ENCODE results near the gene ADGRD2. TPM values are rescaled to one million over a fixed set of nuclear protein-coding genes. Genes with fewer than 3 reads are reported as not detected.

Gene ADGRD2
- total RNA-seq, 1 experiment from 2014 or later: not detected

GRCh38 chr9:124485936-124486335 lies 35.7 kb downstream of the ADGRD2 start:
- TF ChIP-seq CTCF (IDR thresholded peaks at IDR 0.05; ENCODE audit: unreplicated experiment): no peak
- H3K27ac Mint-ChIP-seq (ENCODE audit: unreplicated experiment): no peak overlapping the region
- peaks cover 57% of the 10 kb centered on the region for H3K27me3 Mint-ChIP-seq (ENCODE audit: unreplicated experiment)
- CTCF ChIA-PET: no interaction called here
- H3K4me3 Mint-ChIP-seq (ENCODE audit: low read depth, unreplicated experiment): no peak overlapping the region
- no peaks in the 10 kb centered on the region for H3K9me3 Mint-ChIP-seq (ENCODE audit: low read depth, unreplicated experiment)
- intact Hi-C loops (cut with micrococcal nuclease; ENCODE audit: unreplicated experiment): no loop called here
- no peaks in the 10 kb centered on the region for H3K36me3 Mint-ChIP-seq (ENCODE audit: insufficient read depth, unreplicated experiment)
- no peaks in the 10 kb centered on the region for H3K4me1 Mint-ChIP-seq (ENCODE audit: low read depth, unreplicated experiment)
- no TSS peak for BruUV-seq (replicated peaks)
- no peak for DNase-seq

- Mint-ChIP-seq H3K36me3 (ENCODE audit: insufficient read depth, unreplicated experiment) (no peaks in the 10 kb centered on the region), H3K9me3 (ENCODE audit: low read depth, unreplicated experiment) (no peaks in the 10 kb centered on the region), H3K4me3 (ENCODE audit: low read depth, unreplicated experiment) (no peak overlapping the region), H3K27me3 (ENCODE audit: unreplicated experiment) (peaks cover 66% of the 10 kb centered on the region), H3K27ac (ENCODE audit: unreplicated experiment) (no peak overlapping the region), H3K4me1 (ENCODE audit: low read depth, unreplicated experiment) (no peaks in the 10 kb centered on the region)
- no peak for DNase-seq
- TF ChIP-seq CTCF (IDR thresholded peaks at IDR 0.05; ENCODE audit: unreplicated experiment): no peak
- no TSS peak for BruUV-seq (replicated peaks)
- CTCF ChIA-PET: no interaction called here
- intact Hi-C loops (cut with micrococcal nuclease; ENCODE audit: unreplicated experiment): no loop called here
Observed at GRCh38 chr9:124486778-124487259, 36.6 kb downstream of the ADGRD2 start.

GRCh38 chr9:124487260-124488182 lies 37.3 kb downstream of the ADGRD2 start:
- Mint-ChIP-seq H3K4me1 (ENCODE audit: low read depth, unreplicated experiment) (no peaks in the 10 kb centered on the region), H3K36me3 (ENCODE audit: insufficient read depth, unreplicated experiment) (peaks cover 3% of the 10 kb centered on the region), H3K4me3 (ENCODE audit: low read depth, unreplicated experiment) (no peak overlapping the region), H3K27ac (ENCODE audit: unreplicated experiment) (no peak overlapping the region), H3K9me3 (ENCODE audit: low read depth, unreplicated experiment) (no peaks in the 10 kb centered on the region), H3K27me3 (ENCODE audit: unreplicated experiment) (peaks cover 72% of the 10 kb centered on the region)
- no peak for DNase-seq
- no TSS peak for BruUV-seq (replicated peaks)
- TF ChIP-seq CTCF (IDR thresholded peaks at IDR 0.05; ENCODE audit: unreplicated experiment): no peak
- intact Hi-C loops (cut with micrococcal nuclease; ENCODE audit: unreplicated experiment): no loop called here
- CTCF ChIA-PET: no interaction called here

GRCh38 chr9:124488641-124489210 lies 38.5 kb downstream of the ADGRD2 start:
- Mint-ChIP-seq H3K4me3 (ENCODE audit: low read depth, unreplicated experiment) (no peak overlapping the region), H3K9me3 (ENCODE audit: low read depth, unreplicated experiment) (no peaks in the 10 kb centered on the region), H3K27ac (ENCODE audit: unreplicated experiment) (no peak overlapping the region), H3K4me1 (ENCODE audit: low read depth, unreplicated experiment) (no peaks in the 10 kb centered on the region), H3K36me3 (ENCODE audit: insufficient read depth, unreplicated experiment) (peaks cover 3% of the 10 kb centered on the region), H3K27me3 (ENCODE audit: unreplicated experiment) (peaks cover 68% of the 10 kb centered on the region)
- no TSS peak for BruUV-seq (replicated peaks)
- no peak for TF ChIP-seq CTCF (IDR thresholded peaks at IDR 0.05; ENCODE audit: unreplicated experiment)
- CTCF ChIA-PET: no interaction called here
- intact Hi-C loops (cut with micrococcal nuclease; ENCODE audit: unreplicated experiment): no loop called here
- DNase-seq: no peak

All from Calu3 (cell line).